ENCODE data around the gene PACS2.
A peak's percentile ranks its signal among the peaks of the same experiment; 100 is the strongest.

Gene PACS2

DNA sequence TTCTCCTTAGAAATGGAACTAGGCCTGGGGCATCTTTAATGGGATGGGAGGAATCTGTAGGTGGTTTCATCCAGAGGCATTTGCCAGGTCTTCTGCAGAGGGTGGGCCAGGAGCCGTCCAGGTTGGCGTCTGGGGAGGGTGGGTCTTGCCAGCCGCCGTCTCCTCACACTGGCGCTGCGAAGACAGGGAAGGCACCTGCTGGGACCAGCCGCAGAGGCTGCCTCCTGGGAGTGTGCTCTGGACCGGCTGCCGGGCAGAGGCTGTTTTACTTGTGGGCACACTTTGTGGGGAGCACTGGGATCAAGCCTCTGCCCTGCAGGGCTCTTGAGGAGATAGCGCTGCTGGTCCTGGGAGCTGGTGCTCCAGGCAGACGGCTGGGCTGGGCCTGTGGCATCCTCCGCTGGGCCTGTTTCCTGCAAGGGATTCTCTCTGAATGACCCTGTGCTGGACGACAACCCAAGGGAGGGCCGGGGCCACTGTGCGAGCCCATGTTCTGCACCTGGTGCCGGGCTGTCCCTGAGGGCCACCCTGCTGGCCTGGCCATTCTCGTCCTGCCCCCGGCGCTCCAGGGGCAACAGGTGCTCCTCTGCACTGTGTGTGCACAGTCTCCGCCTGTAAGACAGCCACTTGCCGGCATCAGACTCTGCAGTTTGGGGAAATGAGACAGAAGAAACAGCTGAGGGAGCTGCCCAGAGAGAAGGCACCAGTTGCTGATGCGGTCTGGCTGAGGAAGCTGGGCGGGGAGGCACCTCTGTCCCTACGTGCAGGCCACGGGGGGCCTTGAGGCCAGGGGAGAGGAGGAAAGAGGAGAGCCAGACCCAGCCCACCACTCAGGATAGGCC is 73.8 kb downstream of the PACS2 start:
- DNase-seq (ENCODE audit: low read depth), result no peak

DNA sequence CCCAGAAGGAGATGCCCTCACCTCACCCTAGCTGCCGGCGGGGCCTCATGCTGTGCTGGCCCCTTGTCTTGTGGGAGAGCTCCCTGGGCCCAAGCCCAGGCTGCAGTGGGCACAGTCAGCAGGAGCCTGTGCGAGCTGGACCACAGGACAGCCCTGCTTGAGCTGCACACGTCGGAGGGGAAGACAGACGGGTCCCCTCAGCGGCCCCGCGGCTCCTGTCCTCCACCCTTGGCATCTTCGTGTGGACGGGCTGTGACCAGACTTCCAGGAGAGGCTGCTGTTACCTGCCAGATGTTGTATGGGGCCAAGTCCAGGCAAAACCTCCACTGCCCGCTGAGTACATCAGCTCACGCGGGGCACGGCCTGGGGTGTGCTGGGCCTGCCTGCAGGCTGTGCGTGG is 74.4 kb downstream of the PACS2 start:
- DNase-seq (ENCODE audit: low read depth), result no peak

DNA sequence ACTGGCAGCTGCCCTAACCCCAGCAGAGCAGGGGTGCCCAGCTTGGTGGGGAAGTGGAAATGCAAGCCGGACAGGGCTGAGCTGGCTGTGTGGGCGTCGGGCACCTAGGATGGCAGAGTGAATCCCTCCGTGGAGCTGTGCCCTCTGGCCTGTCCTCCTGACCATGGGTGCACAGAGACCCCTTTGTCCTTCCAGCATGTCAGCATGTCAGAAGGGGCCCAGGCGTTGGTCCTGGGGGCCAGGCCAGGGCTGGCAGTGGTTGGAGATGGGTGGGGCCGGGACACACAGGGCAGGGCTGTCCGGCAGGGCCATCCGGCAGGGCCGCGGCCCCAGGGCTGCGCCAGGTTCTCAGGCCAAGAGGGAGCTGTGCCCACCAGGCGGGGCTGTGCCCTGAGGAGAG is 75.0 kb downstream of the PACS2 start:
- no peak for DNase-seq (ENCODE audit: low read depth)

- DNase-seq (ENCODE audit: low read depth), result no peak
These were observed 75.7 kb downstream of the PACS2 start for GRCh38 chr14:105389976-105390848.

- no peak for DNase-seq (ENCODE audit: low read depth)
These were observed 76.4 kb downstream of the PACS2 start for GRCh38 chr14:105390849-105391500.

DNA sequence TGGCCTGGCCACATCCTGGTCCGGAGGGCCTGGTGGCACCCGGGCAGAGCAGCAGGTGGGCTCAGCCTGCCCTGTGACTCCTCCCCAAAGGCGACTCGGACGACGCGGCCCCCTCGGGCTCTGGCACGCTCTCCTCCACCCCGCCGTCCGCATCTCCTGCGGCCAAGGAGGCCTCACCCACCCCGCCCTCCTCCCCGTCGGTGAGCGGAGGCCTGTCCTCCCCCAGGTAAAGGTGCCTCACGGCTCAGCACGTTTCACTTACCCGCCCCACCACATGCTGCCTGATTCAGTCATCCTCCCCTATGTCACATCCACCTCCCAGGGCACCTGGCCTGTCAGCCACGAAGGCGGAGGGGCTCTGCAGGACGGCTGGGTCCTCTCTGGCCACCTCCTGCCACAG is 77.0 kb downstream of the PACS2 start:
- no peak for DNase-seq (ENCODE audit: low read depth)

DNA sequence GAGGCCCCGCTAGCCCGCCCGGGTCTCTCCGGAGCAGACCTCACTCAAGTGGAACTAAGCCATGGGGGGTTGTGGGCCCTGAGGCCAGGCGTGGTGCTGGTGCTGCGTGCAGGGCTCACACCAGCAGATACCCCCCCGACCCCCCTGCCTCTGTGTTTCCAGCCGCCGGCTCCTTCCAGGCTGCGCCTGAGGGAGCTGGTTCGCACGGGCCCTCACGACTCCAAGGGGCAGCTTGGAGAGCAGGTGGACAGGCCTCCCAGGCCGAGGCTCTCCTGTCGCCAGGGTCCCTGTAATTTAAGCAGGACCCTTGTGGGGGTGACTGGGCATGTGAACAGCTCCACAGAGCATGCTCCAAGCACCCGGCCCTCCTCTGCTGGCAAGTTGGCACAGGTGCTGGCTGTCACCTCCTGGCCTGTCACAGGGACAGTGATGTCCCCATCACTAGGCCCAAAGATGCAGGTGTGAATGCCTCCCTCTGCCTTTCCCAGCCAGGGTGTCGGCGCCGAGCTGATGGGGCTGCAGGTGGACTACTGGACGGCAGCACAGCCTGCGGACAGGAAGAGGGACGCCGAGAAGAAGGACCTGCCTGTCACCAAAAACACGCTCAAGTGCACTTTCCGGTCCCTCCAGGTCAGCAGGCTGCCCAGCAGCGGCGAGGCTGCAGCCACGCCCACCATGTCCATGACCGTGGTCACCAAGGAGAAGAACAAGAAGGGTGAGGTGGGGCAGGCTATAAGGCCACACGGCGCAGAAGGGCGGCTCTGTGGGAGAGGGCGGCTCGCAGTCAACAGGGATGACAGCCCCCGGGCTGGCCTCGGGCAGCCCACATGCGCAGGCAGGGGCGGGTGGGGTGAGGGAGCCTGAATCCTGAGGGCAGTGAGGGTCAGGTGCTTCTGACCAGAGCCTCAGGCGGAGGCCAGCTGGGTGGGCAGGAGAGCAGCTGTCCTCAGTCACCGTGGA is 77.9 kb downstream of the PACS2 start:
- no peak for DNase-seq (ENCODE audit: low read depth)

GRCh38 chr14:105393151-105393550 is 78.6 kb downstream of the PACS2 start:
- DNase-seq (ENCODE audit: low read depth), result no peak

GRCh38 chr14:105394714-105395537 is 80.4 kb downstream of the PACS2 start:
- no peak for DNase-seq (ENCODE audit: low read depth)

DNA sequence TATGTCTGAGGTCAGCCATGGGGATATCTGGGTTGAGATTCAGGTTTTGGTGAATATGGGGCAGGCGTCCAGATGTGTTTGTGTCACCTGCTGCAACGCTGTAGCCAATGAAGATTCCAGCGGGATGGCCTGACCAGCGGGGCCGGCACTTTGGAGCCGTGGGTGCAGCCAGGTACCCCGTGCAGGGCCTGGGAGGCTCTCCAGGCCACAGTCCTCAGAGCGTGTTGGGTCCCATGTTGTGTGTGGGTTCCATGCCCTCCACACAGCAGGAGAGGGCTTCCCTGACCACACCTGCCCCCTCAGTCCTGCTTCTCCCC is 80.9 kb downstream of the PACS2 start:
- no peak for DNase-seq (ENCODE audit: low read depth)

GRCh38 chr14:105397350-105397931 is 82.9 kb downstream of the PACS2 start:
- no peak for DNase-seq (ENCODE audit: low read depth)

DNA sequence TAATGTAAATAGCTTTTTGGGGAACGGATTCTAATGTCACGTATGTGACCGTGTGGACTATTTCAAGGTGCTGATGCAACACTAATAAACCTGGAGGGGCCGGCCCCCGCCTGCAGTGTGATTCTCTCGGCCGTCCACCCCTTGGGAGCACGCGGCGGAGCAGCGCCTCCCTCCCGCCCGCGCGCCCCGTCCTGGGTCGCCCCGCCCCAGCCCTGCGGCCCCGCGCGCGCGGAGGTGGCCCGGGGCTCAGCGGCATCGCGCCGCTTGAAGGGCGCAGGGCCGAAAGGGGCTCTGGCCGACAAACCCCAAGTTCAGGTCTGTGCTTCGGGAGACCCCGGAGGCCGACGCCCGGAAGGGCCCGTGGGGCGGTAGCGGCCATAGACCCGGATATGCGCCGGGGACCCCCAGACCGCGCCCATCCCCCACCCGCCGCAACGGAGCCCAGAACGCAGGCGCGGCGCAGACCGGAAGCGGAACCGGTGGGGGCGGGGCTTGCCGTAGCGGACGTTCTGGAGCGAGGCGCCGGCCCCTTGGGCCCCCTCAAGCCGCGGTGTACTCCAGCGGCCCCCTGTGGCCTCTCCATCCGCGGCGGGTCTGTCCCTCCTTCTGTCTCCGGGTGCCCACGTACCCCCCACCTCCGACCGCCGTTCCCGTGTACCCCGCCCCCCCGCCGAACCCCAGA is 83.6 kb downstream of the PACS2 start, which contains the start of gene TEX22:
TEX22 (plus strand) TSS at position 495 of the 682 bp plus-strand sequence. CDS start 803 bp downstream, outside the sequence.
- DNase-seq (ENCODE audit: low read depth), result peak; percentile 92

DNA sequence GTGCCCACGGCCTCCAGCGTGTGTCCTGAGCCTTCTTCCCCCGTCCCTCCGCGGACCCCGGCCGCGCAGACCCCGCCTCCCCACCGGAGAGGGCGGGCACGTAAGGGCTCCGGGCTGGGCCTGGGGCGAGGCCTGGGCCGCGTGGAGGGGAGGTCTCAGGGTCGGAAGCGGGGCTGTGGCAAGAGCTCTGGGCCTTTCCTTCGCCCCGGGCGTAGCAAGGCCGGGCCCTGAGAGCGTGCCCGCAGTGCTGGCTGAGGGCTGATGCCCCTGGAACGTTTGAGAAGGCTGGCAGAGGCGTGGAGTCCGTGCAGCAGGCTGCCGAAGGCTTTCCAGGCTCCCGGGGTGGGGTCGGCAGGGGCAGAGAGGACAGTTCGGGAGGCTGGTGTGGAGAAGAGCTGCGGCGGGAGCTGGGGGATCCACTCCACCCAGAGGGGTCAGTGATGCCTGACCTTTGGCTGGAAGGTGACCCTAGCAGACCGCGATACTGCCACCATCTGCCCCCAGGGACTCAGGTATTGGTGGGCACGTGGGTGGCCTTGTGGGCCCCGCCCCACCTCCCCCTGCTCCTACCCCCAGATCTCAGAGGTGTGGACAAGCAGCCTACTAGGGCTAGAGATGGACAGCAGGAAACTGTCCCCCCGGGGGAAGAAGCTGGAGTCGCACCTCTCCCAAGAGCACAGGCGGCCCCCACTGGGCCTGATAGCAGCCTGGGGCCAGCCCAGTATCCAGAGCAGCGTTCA is 84.3 kb downstream of the PACS2 start:
- peak; percentile 37 for DNase-seq (ENCODE audit: low read depth)

DNA sequence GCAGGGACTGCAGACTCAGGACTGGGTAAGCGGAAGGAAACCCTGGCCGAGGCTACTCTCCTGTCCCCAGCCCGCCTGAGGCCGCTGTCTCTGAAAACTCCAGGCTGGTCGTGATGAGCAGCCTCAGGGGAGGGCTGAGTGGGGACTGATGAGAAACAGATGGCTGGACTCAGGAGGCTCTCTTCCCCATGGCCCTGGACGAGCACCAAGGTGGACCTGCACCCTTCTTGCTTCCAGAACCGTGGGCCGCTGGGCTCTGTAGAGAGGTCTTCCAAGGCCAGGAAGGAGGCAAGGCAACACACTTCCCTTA is 84.9 kb downstream of the PACS2 start:
- no peak for DNase-seq (ENCODE audit: low read depth)

GRCh38 chr14:105400016-105400415 is 85.5 kb downstream of the PACS2 start:
- no peak for DNase-seq (ENCODE audit: low read depth)

GRCh38 chr14:105401699-105402098 is 87.2 kb downstream of the PACS2 start:
- no peak for DNase-seq (ENCODE audit: low read depth)

GRCh38 chr14:105408592-105408991 is 94.0 kb downstream of the PACS2 start:
- DNase-seq (ENCODE audit: low read depth), result no peak

DNA sequence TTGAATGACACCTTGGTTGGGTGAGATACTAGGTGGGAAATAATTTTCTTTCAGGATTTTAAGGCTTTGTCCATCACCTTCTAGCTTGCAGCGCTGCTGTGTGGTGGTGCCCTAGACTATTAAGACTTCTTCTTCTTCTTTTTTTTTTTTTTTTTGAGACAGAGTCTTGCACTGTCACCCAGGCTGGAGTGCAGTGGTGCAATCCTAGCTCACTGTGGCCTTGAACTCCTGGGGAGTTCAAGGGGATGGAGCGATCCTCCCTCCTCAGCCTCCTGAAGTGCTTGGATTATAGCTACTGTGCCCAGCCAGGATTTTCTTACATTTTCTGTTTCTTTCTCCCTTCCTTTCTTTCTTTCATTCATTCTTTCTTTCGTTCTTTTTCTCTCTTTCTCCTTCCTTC is 94.8 kb downstream of the PACS2 start:
- no peak for DNase-seq (ENCODE audit: low read depth)

- DNase-seq (ENCODE audit: low read depth), result no peak
These were observed 96.1 kb downstream of the PACS2 start for GRCh38 chr14:105410642-105411016.
